GM12878 (cell line): Measurements from ENCODE around the gene SEMA3G. TPM values are rescaled to one million over a fixed set of nuclear protein-coding genes. Genes with fewer than 3 reads are reported as not detected.

Experiments used
- ATAC-seq: fragments of 200-7000 bp; cut with Tn5 transposase; 3 replicates; pipeline ENCODE4 v1.9.1; 2020; ENCODE audit warnings: mild to moderate bottlenecking, moderate library complexity
- BruUV-seq: library from RNA; stranded (reverse); fragments of 400-500 nt; replicated peaks from 2 replicates; lab custom pipeline; 2021; lab: Mats Ljungman, UMichigan
- CTCF ChIA-PET: fragments of 300-600 bp; sonication (Branson Sonifier 250); formaldehyde crosslinking; extraction: SDS; loops from one replicate; lab custom pipeline; 2021; ENCODE audit warnings: inconsistent platforms; lab: Yijun Ruan, JAX
- POLR2A ChIA-PET: fragments of 350-600 bp; formaldehyde crosslinking; extraction: SDS; loops from one replicate; lab custom pipeline; 2021; ENCODE audit warnings: inconsistent platforms; lab: Charles Lee
- RAD21 ChIA-PET: fragments of 300-600 bp; sonication (Branson Sonifier 250); formaldehyde crosslinking; loops from one replicate; lab custom pipeline; 2023; ENCODE audit warnings: antibody characterized with exemption; ENCODE audit not compliant: unreplicated experiment; lab: Charles Lee
- SMC1A ChIA-PET: fragments of 300-600 bp; sonication (Branson Sonifier 250); formaldehyde crosslinking; loops from one replicate; lab custom pipeline; 2023; ENCODE audit not compliant: unreplicated experiment, uncharacterized antibody; lab: Charles Lee
- DNase-seq: peaks from one replicate; pipeline ENCODE4 v3.0.0-alpha.2; 2011; ENCODE audit warnings: low read depth, low spot score
- FAIRE-seq: peaks from 3 replicates; lab custom pipeline; 2011; peaks lifted over from hg19 to GRCh38; lab: Jason Lieb, UNC
- H2AFZ ChIP-seq: 2 replicates; pipeline ENCODE4 v1.6.0; 2011; ENCODE audit warnings: low read depth, low read length, control low read depth; ENCODE audit not compliant: control insufficient read depth
- H3K27ac ChIP-seq: 2 replicates; pipeline ENCODE4 v1.5.1; 2011; ENCODE audit warnings: control low read depth; ENCODE audit not compliant: control insufficient read depth, insufficient read depth
- H3K27me3 ChIP-seq, 2 experiments: replicated peaks in 1 of 2; 2 replicates each; pipeline versions ENCODE4 v1.6.0 to v1.6.1; 2011; ENCODE audit warnings: low read length in 1 of 2; ENCODE audit not compliant: control insufficient read depth in 2 of 2, insufficient read depth in 2 of 2
- H3K36me3 ChIP-seq, 2 experiments: 2 replicates each; pipeline ENCODE4 v1.5.1; 2011; ENCODE audit warnings: low read length in 1 of 2; ENCODE audit not compliant: control insufficient read depth in 2 of 2, insufficient read depth in 2 of 2
- H3K4me1 ChIP-seq: 2 replicates; pipeline ENCODE4 v1.6.1; 2011; ENCODE audit warnings: mild to moderate bottlenecking, low read length, moderate library complexity, mixed read lengths; ENCODE audit not compliant: control insufficient read depth, insufficient read depth
- H3K4me2 ChIP-seq: 2 replicates; pipeline ENCODE4 v1.6.0; 2011; ENCODE audit warnings: control low read depth; ENCODE audit not compliant: control insufficient read depth, insufficient read depth
- H3K4me3 ChIP-seq: fragments of 200-600 bp; sonication (generic); 2 replicates; pipeline ENCODE4 v1.5.1; 2016
- H3K79me2 ChIP-seq: 2 replicates; pipeline ENCODE4 v1.6.0; 2011; ENCODE audit warnings: low read length; ENCODE audit not compliant: control insufficient read depth, insufficient read depth
- H3K9ac ChIP-seq: 2 replicates; pipeline ENCODE4 v1.8.0; 2011; ENCODE audit warnings: low read length, control low read depth, mixed read lengths; ENCODE audit not compliant: control insufficient read depth, insufficient read depth
- H3K9me3 ChIP-seq: replicated peaks from 3 replicates; pipeline ENCODE4 v1.5.1; 2011; ENCODE audit warnings: mild to moderate bottlenecking, low read length; ENCODE audit not compliant: control insufficient read depth, insufficient read depth
- H4K20me1 ChIP-seq: 2 replicates; pipeline ENCODE4 v1.6.0; 2011; ENCODE audit not compliant: control insufficient read depth, insufficient read depth
- ATF2 ChIP-seq: IDR thresholded peaks from 2 replicates; pipeline ENCODE4 v1.6.1; 2012; ENCODE audit warnings: low read length, inconsistent platforms
- ATF7 ChIP-seq: fragments of 450-650 bp; IDR thresholded peaks from 2 replicates; pipeline ENCODE4 v1.6.1; 2016; ENCODE audit warnings: low read depth, mild to moderate bottlenecking
- CHD4 ChIP-seq: fragments of 200-600 bp; sonication (generic); IDR thresholded peaks from 2 replicates; pipeline ENCODE4 v1.6.1; 2016; ENCODE audit warnings: mild to moderate bottlenecking
- EED ChIP-seq: sonication (generic); IDR thresholded peaks from 2 replicates; pipeline ENCODE4 v1.6.1; 2016; ENCODE audit warnings: antibody characterized with exemption, low read depth
- FOXK2 ChIP-seq: fragments of 450-650 bp; IDR thresholded peaks from 2 replicates; pipeline ENCODE4 v1.6.1; 2017; ENCODE audit warnings: mild to moderate bottlenecking, moderate library complexity
- HSF1 ChIP-seq: fragments of 150-350 bp; IDR thresholded peaks from 2 replicates; pipeline ENCODE4 v1.6.1; 2014; ENCODE audit warnings: mild to moderate bottlenecking, low read depth, low read length
- MYB ChIP-seq: fragments of 150-350 bp; IDR thresholded peaks from 2 replicates; pipeline ENCODE4 v1.6.1; 2014; ENCODE audit warnings: mild to moderate bottlenecking, low read depth, low read length, borderline replicate concordance
- NFYB ChIP-seq: IDR thresholded peaks from 2 replicates; pipeline ENCODE4 v1.6.1; 2011; ENCODE audit warnings: low read depth, mild to moderate bottlenecking, low read length, improper control_type of control experiment, moderate library complexity; ENCODE audit not compliant: insufficient read depth
- NRF1 ChIP-seq: conservative IDR thresholded peaks from 2 replicates; pipeline ENCODE4 v1.6.1; 2011; ENCODE audit warnings: mild to moderate bottlenecking, low read depth, low read length, improper control_type of control experiment
- RUNX3 ChIP-seq: IDR thresholded peaks from 2 replicates; pipeline ENCODE4 v1.6.1; 2012; ENCODE audit warnings: low read length, inconsistent platforms
- TARDBP ChIP-seq: IDR thresholded peaks from 2 replicates; pipeline ENCODE4 v1.6.1; 2016; ENCODE audit warnings: borderline replicate concordance
- WGBS: methylation state at CpG from one replicate; pipeline ENCODE4 v1.1.6; 2016; ENCODE audit warnings: low lambda C conversion rate; ENCODE audit not compliant: insufficient replicate concordance, insufficient coverage; ENCODE audit errors: missing lambda C conversion rate; 5-methylcytosine and 5-hydroxymethylcytosine counted together
- in situ Hi-C: fragments of 300-500 bp; cut with MboI; formaldehyde crosslinking; loops from 9 replicates; pipeline ENCODE4 v1.14.3; 2018; ENCODE audit warnings: mixed read lengths
- intact Hi-C: fragments of 100-400 bp; cut with micrococcal nuclease; formaldehyde crosslinking; loops from one replicate; pipeline ENCODE4 v1.14.2; 2022; ENCODE audit not compliant: unreplicated experiment
- polyA plus RNA-seq, 11 experiments: library from polyadenylated mRNA; depleted of rRNA in 4 of 11; unstranded in 6 of 11; stranded (reverse) in 5 of 11; fragments of >200 nt; fragmentation: Nextera tagmentation in 4 of 11; fragmentation: Illumina TruSeq in 1 of 11; extraction: Ambion mirVana in 4 of 11; extraction: Trizol in 1 of 11; gene quantifications; 1 replicate in 1 of 11; 2 replicates in 10 of 11; pipeline versions ENCODE4 v1.2.1 to v1.2.3, GENCODE V29; 2011 to 2016; ENCODE audit warnings: inconsistent platforms in 2 of 11, missing spikeins in 2 of 11, low read depth in 1 of 11
- total RNA-seq, 4 experiments: library from RNA; depleted of rRNA in 3 of 4; stranded (reverse); fragments of >200 nt in 3 of 4; fragmentation: Illumina TruSeq in 1 of 4; extraction: Trizol in 1 of 4; gene quantifications; 2 replicates each; pipeline versions ENCODE4 v1.2.1 to v1.2.3, GENCODE V29; 2013 to 2021

The SEMA3G gene
- total and polyA plus RNA-seq, 10 of the 15 experiments (the other 5 are each of a cell fraction or from before 2014, with no cell fraction given) = 0.03 to 0.04 TPM; not detected in 8

- Histone ChIP-seq H4K20me1 (no peaks in the 10 kb centered on the region), H3K79me2 (no peaks in the 10 kb centered on the region), H3K27me3 (no peaks in the 10 kb centered on the region), H3K27ac (no peak overlapping the region), H3K9me3 (no peaks in the 10 kb centered on the region), H2AFZ (no peak overlapping the region), H3K9ac (no peak overlapping the region), H3K4me3 (no peak overlapping the region), H3K36me3 (peaks cover 15 to 17% of the 10 kb centered on the region in 2 experiments; a peak in 3 of 4 replicates), H3K4me1 (no peaks in the 10 kb centered on the region), H3K4me2 (no peak overlapping the region)
- 94% methylated on average over 9 of the region's 9 CpGs for WGBS
- no TSS peak for BruUV-seq
- SMC1A ChIA-PET = no interaction called here
- ATAC-seq = no peak
- intact Hi-C loops (no loop called here), in situ Hi-C loops (no loop called here)
- POLR2A ChIA-PET = interaction anchor here (0.6 kb wide), 1 partner anchor 578 kb away, joined by 6 read pairs; the partner anchor contains the start of gene SFMBT1
- no peak for DNase-seq
- CTCF ChIA-PET = no interaction called here
- RAD21 ChIA-PET = no interaction called here
- FAIRE-seq = no peak
- TF ChIP-seq CHD4 (no peak), ATF7 (no peak), TARDBP (no peak), FOXK2 (no peak), NRF1 (no peak), EED (no peak), ATF2 (no peak), HSF1 (no peak), RUNX3 (no peak), NFYB (no peak), MYB (no peak)
Observed at GRCh38 chr3:52468336-52468735, 23.4 kb upstream of the SEMA3G start.
